Left colon (tissue), 2 donors: ENCODE results near the gene IFI27L1. TPM values are rescaled to one million over a fixed set of nuclear protein-coding genes. Genes with fewer than 3 reads are reported as not detected.
"Not testable (repeated sequence)": the region's sequence is repeated elsewhere in the genome, so short reads cannot be mapped to it uniquely, and the experiment has no call there.

ENCODE experiments used
- ATAC-seq: fragments of 200-7000 bp; cut with Tn5 transposase; one replicate; pipeline ENCODE4 v1.9.1; 2020; ENCODE audit warnings: mild to moderate bottlenecking, moderate library complexity
- DNase-seq, 2 donors: peaks; one replicate each; pipeline ENCODE4 v3.0.0-alpha.2; 2020
- intact Hi-C, 2 donors: fragments of 100-400 bp; cut with DNase I in 1 of 2; cut with micrococcal nuclease in 1 of 2; formaldehyde crosslinking; loops; one replicate each; pipeline versions ENCODE4 v1.11.2 to v1.14.0; 2022; cut with DNase I, micrococcal nuclease
- total RNA-seq, 2 donors: library from RNA; stranded (reverse); fragmentation: NEBNext Ultra II Directional; extraction: Animal tissue kit (Norgen Biotek cat#: 25700); gene quantifications; one replicate each; pipeline ENCODE4 v1.2.1, GENCODE V29; 2021
- donor health status: DM: no; HTN: no; CAD: no.
- donor health status: DM: yes; HTN: yes; CAD: no.

Gene IFI27L1
- total RNA-seq, 2 donors from 2014 or later = 33.9 to 40.5 TPM

- peak; percentile 94 for ATAC-seq
- DNase-seq = peak; percentile 61 to 87
These were observed 14.9 kb upstream of the IFI27L1 start for GRCh38 chr14:94066089-94066676.

DNA sequence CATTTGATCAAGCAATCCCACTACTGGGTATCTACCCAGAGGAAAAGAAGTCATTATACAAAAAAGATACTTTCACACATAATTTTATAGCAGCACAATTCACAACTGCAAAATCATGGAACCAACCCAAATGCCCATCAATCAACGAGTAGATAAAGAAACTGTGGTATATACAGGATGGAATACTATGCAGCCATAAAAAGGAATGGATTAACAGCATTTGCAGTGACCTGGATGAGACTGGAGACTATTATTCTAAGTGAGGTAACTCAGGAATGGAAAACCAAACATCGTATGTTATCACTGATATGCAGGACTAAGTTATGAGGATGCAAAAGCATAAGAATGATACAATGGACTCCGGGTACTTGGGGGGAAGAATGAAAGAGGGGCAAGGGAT is 9.0 kb upstream of the IFI27L1 start:
- intact Hi-C loops, DNase-seq, ATAC-seq: not testable (repeated sequence)

More at GRCh38 chr14:94066089-94066676, 14.9 kb upstream of the IFI27L1 start:
- intact Hi-C loops = no loop called here

- DNase-seq = no peak
- ATAC-seq = no peak
- intact Hi-C loops = no loop called here
These were observed 6.6 kb upstream of the IFI27L1 start for GRCh38 chr14:94074534-94074933.

- intact Hi-C loops = no loop called here
- DNase-seq (no peak), ATAC-seq (no peak)
These were observed 6.1 kb upstream of the IFI27L1 start for GRCh38 chr14:94075008-94075407.

GRCh38 chr14:94077111-94077821 is 3.8 kb upstream of the IFI27L1 start:
- DNase-seq (no peak), ATAC-seq (no peak)
- intact Hi-C loops = no loop called here

- DNase-seq = no peak
- ATAC-seq = no peak
- intact Hi-C loops = no loop called here
These were observed 3.3 kb upstream of the IFI27L1 start for GRCh38 chr14:94077823-94078222.

- DNase-seq = no peak
- ATAC-seq = no peak
- intact Hi-C loops = no loop called here
These were observed 1.1 kb upstream of the IFI27L1 start for GRCh38 chr14:94079891-94080620.

GRCh38 chr14:94081386-94081820 is 293 bp downstream of the IFI27L1 start:
- no peak for DNase-seq
- intact Hi-C loops = no loop called here
- ATAC-seq = peak; percentile 53

DNA sequence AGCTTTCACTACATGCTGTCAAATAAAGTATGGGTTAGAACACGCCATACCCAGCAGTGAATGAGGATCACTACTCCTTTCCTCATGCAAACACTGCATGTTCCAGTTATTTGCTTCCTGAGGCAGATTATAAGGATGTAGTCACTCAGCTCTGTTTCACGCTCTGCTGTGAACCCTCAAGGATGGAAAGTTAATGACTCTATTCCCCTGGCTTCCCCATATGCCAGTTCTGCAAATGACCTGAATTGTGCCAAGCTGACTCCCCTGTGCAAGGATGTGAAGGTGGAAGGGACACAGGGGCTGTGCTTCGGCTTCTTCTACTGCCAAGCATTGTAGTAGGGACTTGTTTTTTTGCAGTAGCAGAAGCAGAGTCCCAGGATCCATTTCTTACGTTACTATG is 6.8 kb downstream of the IFI27L1 start:
- intact Hi-C loops = no loop called here
- DNase-seq = no peak

GRCh38 chr14:94088516-94088915 is 7.4 kb downstream of the IFI27L1 start:
- ATAC-seq = no peak
- DNase-seq = no peak
- intact Hi-C loops = no loop called here

More for the DNA sequence above, 6.8 kb downstream of the IFI27L1 start:
- no peak for ATAC-seq

DNA sequence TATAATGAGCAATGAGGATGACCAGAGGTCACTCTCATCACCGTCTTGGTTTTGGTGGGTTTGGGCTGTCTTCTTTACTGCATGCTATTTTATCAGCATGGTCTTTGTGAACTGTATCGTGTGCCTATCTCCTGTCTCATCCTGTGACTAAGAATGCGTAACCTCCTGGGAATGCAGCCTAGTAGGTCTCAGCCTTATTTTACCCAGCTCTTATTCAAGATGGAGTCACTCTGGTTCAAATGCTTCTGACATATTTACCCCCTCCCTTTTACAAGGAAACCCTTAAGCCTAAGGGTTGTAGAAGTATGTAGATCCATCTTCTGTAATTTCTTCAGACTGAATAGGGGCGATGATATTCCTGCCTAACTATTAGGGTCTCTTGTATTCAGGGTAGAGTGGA is 8.4 kb downstream of the IFI27L1 start:
- intact Hi-C loops = no loop called here
- no peak for ATAC-seq

DNA sequence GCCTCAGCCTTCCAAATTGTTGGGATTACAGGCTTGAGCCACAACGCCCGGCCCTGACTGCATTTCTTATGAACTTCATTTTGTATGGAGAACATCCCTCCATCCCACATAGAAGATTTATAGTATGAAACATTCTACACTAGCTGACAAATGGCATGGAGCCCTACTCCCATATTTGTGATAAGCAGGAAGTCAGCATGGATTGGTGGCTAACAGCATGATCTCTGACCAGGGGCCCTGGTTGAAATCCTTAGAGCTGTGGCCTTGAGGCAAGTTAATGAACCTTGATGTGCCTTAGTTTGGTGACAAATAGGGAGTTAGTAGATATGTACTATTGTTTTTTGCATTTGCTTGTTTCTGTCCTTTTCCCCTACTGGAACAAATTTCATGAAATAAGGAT is 12.3 kb downstream of the IFI27L1 start:
- intact Hi-C loops = no loop called here
- ATAC-seq (no peak), DNase-seq (no peak)

More for the DNA sequence above, 8.4 kb downstream of the IFI27L1 start:
- no peak for DNase-seq

GRCh38 chr14:94097091-94097490 is 16.0 kb downstream of the IFI27L1 start:
- ATAC-seq = no peak
- intact Hi-C loops = no loop called here
- no peak for DNase-seq

DNA sequence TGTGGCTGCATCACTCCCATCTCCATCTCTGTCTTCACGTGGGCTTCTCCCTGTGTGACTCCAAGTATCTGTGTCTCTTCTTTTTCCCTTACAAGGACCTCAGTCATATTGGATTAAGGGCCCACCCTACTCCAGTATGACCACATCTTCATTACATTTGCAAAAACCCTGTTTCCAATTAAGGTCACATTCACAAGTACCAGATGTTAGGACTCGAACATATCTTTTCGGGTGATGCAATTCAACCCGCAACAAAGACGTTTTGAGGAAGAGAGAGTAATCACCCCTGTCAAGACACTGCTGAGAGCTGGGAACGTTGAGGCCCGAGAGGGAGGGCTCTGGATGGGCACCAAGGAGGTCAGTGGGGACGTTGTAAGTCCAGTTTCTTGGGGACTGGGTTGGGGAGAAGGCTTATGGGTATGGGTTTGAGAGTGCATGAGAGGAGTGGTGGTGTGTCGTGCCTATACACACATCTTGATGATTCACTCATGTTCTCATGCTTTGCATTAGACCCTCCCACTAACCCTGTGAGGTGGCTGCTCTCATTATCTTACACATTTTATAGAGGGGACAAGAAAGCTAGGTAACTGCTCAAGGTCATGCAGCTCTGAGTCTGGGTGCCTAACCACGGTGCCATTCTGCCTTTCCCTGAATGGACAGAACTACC is 17.3 kb downstream of the IFI27L1 start:
- DNase-seq (no peak), ATAC-seq (no peak)
- intact Hi-C loops = no loop called here

DNA sequence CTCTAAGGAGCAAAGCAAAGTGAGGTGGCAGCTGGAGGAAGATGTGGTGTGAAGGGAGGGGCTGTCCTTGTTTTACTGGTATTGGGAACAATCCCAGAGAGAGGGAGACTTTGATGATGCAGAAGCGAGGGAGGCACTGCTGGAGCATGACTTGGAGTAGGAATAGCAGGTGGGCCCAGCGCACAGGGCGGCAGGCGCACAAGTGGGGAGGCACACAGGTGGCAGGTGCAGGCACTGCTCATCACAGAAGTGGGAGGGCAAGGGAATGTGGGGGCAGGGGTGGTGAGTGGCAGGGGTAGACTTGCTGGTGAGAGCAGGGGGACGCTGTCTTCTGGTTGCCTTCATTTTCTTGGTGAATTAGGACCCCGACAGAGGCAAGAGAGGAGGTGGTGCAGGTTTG is 17.9 kb downstream of the IFI27L1 start:
- ATAC-seq = no peak

DNA sequence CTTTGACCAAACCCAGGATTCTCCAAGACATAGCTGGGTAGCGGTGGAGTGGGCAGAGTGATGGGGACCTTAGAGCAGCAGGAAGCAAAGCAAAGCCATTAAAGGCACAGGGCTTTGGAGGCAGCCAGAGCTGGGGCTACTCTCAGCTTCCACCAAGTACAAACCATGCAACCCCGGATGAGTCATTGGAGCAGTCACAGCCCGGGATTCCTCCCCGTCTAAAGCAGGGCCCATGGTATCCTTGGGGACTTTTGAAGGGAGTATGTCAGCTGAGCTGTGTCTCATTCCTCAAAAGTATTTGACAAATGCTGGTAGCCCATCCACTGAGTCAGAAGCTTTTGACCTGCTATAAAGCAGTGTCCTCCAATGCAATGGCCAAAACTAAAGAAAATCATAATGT is 19.7 kb downstream of the IFI27L1 start:
- ATAC-seq = no peak
- no peak for DNase-seq
- intact Hi-C loops = no loop called here

More for the DNA sequence above, 17.9 kb downstream of the IFI27L1 start:
- DNase-seq = no peak
- intact Hi-C loops = no loop called here

DNA sequence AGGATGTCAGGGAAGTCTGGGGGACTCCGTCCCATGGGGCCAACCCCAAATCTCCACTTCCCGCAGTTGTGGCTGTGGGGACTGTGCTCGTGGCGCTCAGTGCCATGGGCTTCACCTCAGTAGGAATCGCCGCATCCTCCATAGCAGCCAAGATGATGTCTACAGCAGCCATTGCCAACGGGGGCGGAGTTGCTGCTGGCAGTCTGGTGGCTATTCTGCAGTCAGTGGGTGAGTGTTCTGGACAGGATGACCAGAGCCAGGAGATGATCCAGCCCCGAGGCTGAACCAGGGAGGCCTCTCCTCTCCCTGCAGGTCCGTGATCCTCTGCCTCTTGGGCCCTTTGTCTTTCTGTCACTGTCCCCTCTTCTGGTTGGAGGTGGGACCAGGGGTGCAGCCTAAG is 20.6 kb downstream of the IFI27L1 start:
- intact Hi-C loops = no loop called here
- DNase-seq (no peak), ATAC-seq (no peak)

DNA sequence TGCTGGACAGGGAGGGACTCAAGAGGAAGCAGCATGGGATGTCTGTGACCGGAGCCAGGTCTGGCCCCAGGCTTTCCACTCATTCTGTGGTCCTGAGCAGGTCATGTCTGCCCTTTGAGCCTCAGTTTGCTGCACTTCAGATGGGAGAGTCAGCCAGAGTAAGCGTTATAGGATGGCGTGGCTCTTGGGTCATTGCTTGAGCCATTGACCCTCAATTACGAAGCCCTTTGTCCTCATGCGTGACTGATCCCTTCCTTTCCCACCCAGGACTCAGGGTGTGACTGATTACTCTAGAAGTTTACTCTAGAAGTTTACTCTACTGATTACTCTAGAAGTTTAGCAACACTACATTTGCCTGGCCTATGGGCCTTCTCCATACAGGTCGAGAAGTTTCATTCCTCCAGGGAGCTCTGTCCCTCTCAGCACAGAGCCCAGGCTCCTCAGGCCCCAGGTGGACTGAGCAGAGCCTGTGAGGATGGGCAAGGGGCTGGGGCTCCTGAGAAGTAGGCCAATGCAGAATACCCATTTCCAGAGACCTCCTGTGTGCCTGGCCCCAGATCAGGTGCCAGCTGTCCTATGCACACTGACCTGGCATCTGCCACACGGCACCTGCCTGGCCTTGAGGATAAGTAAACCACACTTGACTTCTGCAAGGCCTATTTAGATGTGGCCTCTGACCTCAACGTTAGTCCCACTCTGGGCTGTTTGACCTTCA is 21.8 kb downstream of the IFI27L1 start:
- intact Hi-C loops = no loop called here
- DNase-seq (peak in 1 of 2 donors; percentile 20), ATAC-seq (peak; percentile 91)
